ENCODE results near the gene TMEM130.

TMEM130 gene

GRCh38 chr7:98864731-98865453, 4.9 kb downstream of the TMEM130 start:
- no peak for DNase-seq (ENCODE audit: insufficient read length, low spot score)
- no peak for FAIRE-seq
- no peak for TF ChIP-seq CTCF (IDR thresholded peaks at IDR 0.05; ENCODE audit: insufficient read depth, missing control alignments)

DNA sequence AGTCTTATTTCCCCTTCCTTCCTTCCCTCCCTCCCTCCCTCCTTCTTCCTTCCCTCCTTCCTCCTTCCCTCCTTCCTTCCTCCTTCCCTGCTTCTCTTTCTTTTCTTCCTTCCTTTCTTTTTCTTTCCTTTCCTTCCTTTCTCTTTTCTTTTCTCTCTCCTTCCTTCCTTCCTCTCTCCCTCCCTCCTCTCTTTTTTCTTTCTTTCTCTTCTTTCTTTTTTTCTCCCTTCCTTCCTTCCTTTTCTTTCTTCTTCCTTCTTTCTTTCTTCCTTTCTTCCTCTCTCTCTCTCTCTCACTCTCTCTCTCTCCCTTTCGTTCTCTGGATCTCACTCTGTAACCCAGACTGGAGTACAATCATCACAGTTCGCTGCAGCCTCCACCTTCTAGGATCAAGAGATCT, 6.2 kb downstream of the TMEM130 start:
- no peak for TF ChIP-seq CTCF (IDR thresholded peaks at IDR 0.05; ENCODE audit: insufficient read depth, missing control alignments)
- DNase-seq (ENCODE audit: insufficient read length, low spot score) (no peak), FAIRE-seq (no peak)

DNA sequence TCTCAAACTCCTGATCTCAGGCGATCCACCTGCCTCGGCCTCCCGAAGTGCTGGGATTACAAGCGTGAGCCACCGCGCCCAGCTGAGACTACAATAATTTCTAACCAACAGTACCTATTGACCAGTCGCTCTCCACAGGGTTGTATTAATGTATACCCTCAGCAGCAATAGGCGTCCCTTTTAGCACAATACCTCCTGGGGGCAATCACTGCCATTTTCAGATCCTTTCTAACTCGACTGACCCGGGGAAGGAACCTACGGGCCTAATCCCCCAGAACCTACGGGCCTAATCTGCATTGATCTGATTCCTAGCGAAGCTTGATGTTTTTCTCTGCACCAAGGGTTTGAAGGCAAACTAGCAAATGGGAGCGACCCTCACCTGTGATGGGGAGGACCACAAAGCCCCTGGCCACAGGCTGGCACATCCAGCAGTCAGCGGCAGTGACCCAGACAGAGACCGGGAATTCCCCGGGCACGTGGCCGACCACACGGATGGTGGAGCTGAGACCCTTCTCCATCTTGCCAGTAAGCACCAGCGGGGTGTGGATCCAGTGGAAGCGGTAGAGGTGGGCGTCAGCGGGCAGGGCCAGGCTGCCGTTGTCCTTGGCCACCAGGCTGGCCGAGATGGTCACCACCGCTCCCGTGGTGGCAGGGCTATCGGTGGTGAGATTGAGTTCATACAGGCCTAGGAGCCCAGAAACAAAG, 6.9 kb downstream of the TMEM130 start:
- FAIRE-seq (no peak), DNase-seq (ENCODE audit: insufficient read length, low spot score) (no peak)
- no peak for TF ChIP-seq CTCF (IDR thresholded peaks at IDR 0.05; ENCODE audit: insufficient read depth, missing control alignments)

DNA sequence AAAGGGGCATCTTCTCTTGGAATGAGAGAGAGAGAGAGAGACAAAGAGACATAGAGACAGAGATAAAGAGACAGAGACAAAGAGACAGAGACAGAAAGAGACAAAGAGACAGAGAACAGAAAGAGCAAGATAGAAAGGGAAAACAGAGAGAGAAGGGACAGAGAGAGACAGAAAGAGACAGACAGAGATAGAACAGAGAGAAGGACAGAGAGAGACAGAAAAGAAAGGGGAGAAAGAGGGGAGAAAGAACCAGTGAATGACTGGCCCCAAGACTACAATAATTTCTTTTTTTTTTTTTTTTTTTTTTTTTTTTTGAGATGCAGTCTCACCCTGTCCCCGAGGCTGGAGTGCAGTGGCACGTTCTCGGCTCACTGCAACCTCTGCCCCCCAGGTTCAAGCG, 7.6 kb downstream of the TMEM130 start:
- no peak for FAIRE-seq
- DNase-seq (ENCODE audit: insufficient read length, low spot score) = no peak

GRCh38 chr7:98860071-98860470, 9.7 kb downstream of the TMEM130 start:
- DNase-seq (ENCODE audit: insufficient read length, low spot score) = no peak
- no peak for FAIRE-seq
- no peak for TF ChIP-seq CTCF (IDR thresholded peaks at IDR 0.05; ENCODE audit: insufficient read depth, missing control alignments)

More for the DNA sequence above, 7.6 kb downstream of the TMEM130 start:
- no peak for TF ChIP-seq CTCF (IDR thresholded peaks at IDR 0.05; ENCODE audit: insufficient read depth, missing control alignments)

DNA sequence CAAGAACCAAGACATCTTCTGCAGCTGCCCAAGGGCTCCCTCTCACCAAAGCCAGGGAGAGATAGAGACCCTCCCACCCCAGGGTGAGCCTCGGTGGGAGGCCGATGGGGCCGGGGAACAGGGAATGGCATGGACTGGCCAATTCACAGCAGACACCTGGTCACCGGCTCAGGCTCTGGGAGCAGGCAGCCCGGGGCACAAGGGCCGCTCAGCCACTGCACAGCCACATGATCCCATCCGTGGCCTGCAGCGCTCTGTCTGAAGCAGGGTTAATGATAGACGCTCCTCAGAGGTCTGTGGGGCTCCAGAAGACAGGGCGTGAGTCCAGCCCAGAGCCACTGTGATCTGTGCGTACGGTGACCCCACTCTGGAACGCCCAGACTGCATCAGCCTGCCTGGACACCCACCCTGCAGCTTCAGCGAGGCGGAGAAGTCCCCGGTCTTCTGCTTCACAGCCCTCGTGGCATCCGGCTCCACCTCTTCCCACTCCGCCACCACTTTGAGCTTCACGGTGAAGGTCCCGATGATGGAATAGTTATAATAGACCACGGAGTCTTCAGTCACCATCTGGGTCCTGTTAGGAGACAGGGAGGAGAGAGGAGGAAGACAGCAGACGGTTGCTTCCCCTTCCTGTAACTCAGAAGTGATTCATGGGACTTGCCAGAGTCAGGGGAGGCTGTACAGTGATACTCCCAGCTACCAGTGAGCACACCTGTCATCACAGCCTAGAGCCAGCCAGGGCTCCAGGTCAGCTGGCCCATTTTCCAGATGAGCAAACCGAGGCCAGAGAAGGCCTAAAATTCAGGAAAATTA, 14.0 kb downstream of the TMEM130 start:
- FAIRE-seq = no peak
- TF ChIP-seq CTCF (IDR thresholded peaks at IDR 0.05; ENCODE audit: insufficient read depth, missing control alignments) = no peak
- no peak for DNase-seq (ENCODE audit: insufficient read length, low spot score)
